Natural killer cell (primary cell): Measurements from ENCODE around the gene NRAP. TPM values are rescaled to one million over a fixed set of nuclear protein-coding genes. Genes with fewer than 3 reads are reported as not detected.

Experiments used
- ATAC-seq, 3 donors: fragments of 150-1000 bp in 2 of 3; fragments of 200-7000 bp in 1 of 3; cut with Tn5 transposase; 1 replicate in 1 of 3; 2 replicates in 2 of 3; pipeline ENCODE4 v1.10.0; 2021; ENCODE audit warnings: mild to moderate bottlenecking in 2 of 3, moderate library complexity in 2 of 3
- DNase-seq, 2 donors: peaks; one replicate each; pipeline versions ENCODE4 v3.0.0 to v3.0.0-alpha.2; 2013 to 2021; ENCODE audit warnings: mixed read lengths in 1 of 2
- H3K27ac ChIP-seq: one replicate; pipeline ENCODE4 v1.5.1; 2013; ENCODE audit warnings: mild to moderate bottlenecking, low read length
- H3K27me3 ChIP-seq: one replicate; pipeline ENCODE4 v1.6.1; 2013; ENCODE audit warnings: low read length; ENCODE audit not compliant: control insufficient read depth, insufficient read depth
- H3K36me3 ChIP-seq: one replicate; pipeline ENCODE4 v1.6.1; 2013; ENCODE audit warnings: low read length; ENCODE audit not compliant: control insufficient read depth, insufficient read depth
- H3K4me1 ChIP-seq: one replicate; pipeline ENCODE4 v1.6.1; 2013; ENCODE audit warnings: low read length; ENCODE audit not compliant: control insufficient read depth, insufficient read depth
- H3K4me3 ChIP-seq: one replicate; pipeline ENCODE4 v1.5.1; 2013; ENCODE audit warnings: low read length
- H3K9me3 ChIP-seq: one replicate; pipeline ENCODE4 v1.6.1; 2013; ENCODE audit warnings: low read length; ENCODE audit not compliant: control insufficient read depth, insufficient read depth
- H3K27ac Mint-ChIP-seq, 2 donors: one replicate each; pipeline ENCODE4 v1.8.0; 2022; ENCODE audit warnings: mild to moderate bottlenecking in 2 of 2, mixed read lengths in 2 of 2, moderate library complexity in 1 of 2
- H3K27me3 Mint-ChIP-seq, 2 donors: one replicate each; pipeline ENCODE4 v1.8.0; 2022; ENCODE audit warnings: low read depth in 2 of 2, mixed read lengths in 2 of 2
- H3K36me3 Mint-ChIP-seq: one replicate; pipeline ENCODE4 v1.8.0; 2022; ENCODE audit warnings: mixed read lengths
- H3K4me1 Mint-ChIP-seq, 2 donors: one replicate each; pipeline ENCODE4 v1.8.0; 2022; ENCODE audit warnings: mixed read lengths in 2 of 2
- H3K4me3 Mint-ChIP-seq: one replicate; pipeline ENCODE4 v1.8.0; 2022; ENCODE audit warnings: mild to moderate bottlenecking, moderate library complexity, mixed read lengths
- H3K9me3 Mint-ChIP-seq, 2 donors: one replicate each; pipeline ENCODE4 v1.8.0; 2022; ENCODE audit warnings: mixed read lengths in 2 of 2
- CTCF ChIP-seq: fragments of 200-600 bp; IDR thresholded peaks from one replicate; pipeline ENCODE4 v1.8.0; 2022; ENCODE audit warnings: antibody characterized with exemption
- WGBS: methylation state at CpG from one replicate; pipeline ENCODE4 v1.1.7; 2013; ENCODE audit warnings: missing lambda C conversion rate; ENCODE audit not compliant: insufficient coverage; 5-methylcytosine and 5-hydroxymethylcytosine counted together
- intact Hi-C: fragments of 100-400 bp; cut with micrococcal nuclease; formaldehyde crosslinking; loops from one replicate; pipeline ENCODE4 v1.14.2; 2022
- total RNA-seq, 4 donors: library from RNA; stranded (reverse); fragments of 120-200 nt in 1 of 4; gene quantifications; one replicate each; pipeline versions ENCODE4 v1.2.3 to v1.2.4, GENCODE V29; 2013 to 2022

Gene NRAP
- total RNA-seq, 3 donors from 2014 or later (not counting 1 experiment from before 2014, with no cell fraction given) = not detected

GRCh38 chr10:113625461-113626186, 38.2 kb downstream of the NRAP start:
- no peaks in the 10 kb centered on the region for H3K36me3 ChIP-seq
- no peak for TF ChIP-seq CTCF
- DNase-seq (no peak), ATAC-seq (no peak)
- H3K9me3 ChIP-seq = no peaks in the 10 kb centered on the region
- Mint-ChIP-seq H3K27me3 (peaks cover 5 to 25% of the 10 kb centered on the region in 2 donors), H3K4me3 (no peak overlapping the region), H3K27ac (no peak overlapping the region), H3K9me3 (no peaks in the 10 kb centered on the region), H3K4me1 (no peaks in the 10 kb centered on the region), H3K36me3 (no peaks in the 10 kb centered on the region)
- intact Hi-C loops = no loop called here
- no peak overlapping the region for H3K4me3 ChIP-seq
- no peaks in the 10 kb centered on the region for H3K27me3 ChIP-seq
- no peaks in the 10 kb centered on the region for H3K4me1 ChIP-seq
- no peak overlapping the region for H3K27ac ChIP-seq
- 86% methylated on average over 8 of the region's 10 CpGs for WGBS

GRCh38 chr10:113622831-113623230, 41.0 kb downstream of the NRAP start:
- Mint-ChIP-seq H3K4me3 (no peak overlapping the region), H3K4me1 (no peaks in the 10 kb centered on the region), H3K9me3 (no peaks in the 10 kb centered on the region), H3K27ac (no peak overlapping the region), H3K36me3 (no peaks in the 10 kb centered on the region), H3K27me3 (peaks cover 5 to 28% of the 10 kb centered on the region in 2 donors)
- no peaks in the 10 kb centered on the region for H3K9me3 ChIP-seq
- no peak overlapping the region for H3K4me3 ChIP-seq
- no peaks in the 10 kb centered on the region for H3K36me3 ChIP-seq
- H3K27ac ChIP-seq = no peak overlapping the region
- DNase-seq (no peak), ATAC-seq (no peak)
- no peaks in the 10 kb centered on the region for H3K4me1 ChIP-seq
- TF ChIP-seq CTCF = no peak
- 78% methylated on average over 3 of the region's 4 CpGs for WGBS
- no peaks in the 10 kb centered on the region for H3K27me3 ChIP-seq
- intact Hi-C loops = no loop called here

- TF ChIP-seq CTCF = no peak
- no peak overlapping the region for H3K4me3 ChIP-seq
- no peak overlapping the region for H3K27ac ChIP-seq
- WGBS = 87% methylated on average over 8 of the region's 8 CpGs
- Mint-ChIP-seq H3K36me3 (no peaks in the 10 kb centered on the region), H3K27me3 (peaks cover 7 to 38% of the 10 kb centered on the region in 2 donors), H3K27ac (no peak overlapping the region), H3K4me3 (no peak overlapping the region), H3K9me3 (no peaks in the 10 kb centered on the region), H3K4me1 (no peaks in the 10 kb centered on the region)
- H3K4me1 ChIP-seq = no peaks in the 10 kb centered on the region
- DNase-seq (no peak), ATAC-seq (no peak)
- no peaks in the 10 kb centered on the region for H3K9me3 ChIP-seq
- H3K36me3 ChIP-seq = no peaks in the 10 kb centered on the region
- intact Hi-C loops = no loop called here
- peaks cover 2% of the 10 kb centered on the region for H3K27me3 ChIP-seq
Measured at GRCh38 chr10:113621799-113622198, 42.0 kb downstream of the NRAP start.

GRCh38 chr10:113620936-113621335, 42.9 kb downstream of the NRAP start:
- Mint-ChIP-seq H3K27ac (no peak overlapping the region), H3K4me3 (no peak overlapping the region), H3K9me3 (no peaks in the 10 kb centered on the region), H3K4me1 (no peaks in the 10 kb centered on the region), H3K36me3 (no peaks in the 10 kb centered on the region), H3K27me3 (peaks cover 9 to 42% of the 10 kb centered on the region in 2 donors)
- DNase-seq = no peak
- no peaks in the 10 kb centered on the region for H3K9me3 ChIP-seq
- intact Hi-C loops = no loop called here
- no peak overlapping the region for H3K4me3 ChIP-seq
- WGBS = 90% methylated on average over 9 of the region's 9 CpGs
- no peaks in the 10 kb centered on the region for H3K36me3 ChIP-seq
- no peaks in the 10 kb centered on the region for H3K4me1 ChIP-seq
- no peak for TF ChIP-seq CTCF
- H3K27me3 ChIP-seq = peaks cover 2% of the 10 kb centered on the region
- ATAC-seq = no peak
- no peak overlapping the region for H3K27ac ChIP-seq
